GM21528 (cell line): ENCODE measurements around the gene RTN4R.
"Not testable (repeated sequence)": the region's sequence is repeated elsewhere in the genome, so short reads cannot be mapped to it uniquely, and the experiment has no call there.

Source experiments
- ATAC-seq: cut with Tn5 transposase; IDR thresholded peaks from one replicate; pipeline ENCODE4 v1.9.1; 2021; ENCODE audit warnings: mild to moderate bottlenecking, moderate library complexity; ENCODE audit not compliant: unreplicated experiment, low FRiP score

The RTN4R gene

GRCh38 chr22:20306646-20307447 lies 38.7 kb upstream of the RTN4R start:
- not testable (repeated sequence) for ATAC-seq

DNA sequence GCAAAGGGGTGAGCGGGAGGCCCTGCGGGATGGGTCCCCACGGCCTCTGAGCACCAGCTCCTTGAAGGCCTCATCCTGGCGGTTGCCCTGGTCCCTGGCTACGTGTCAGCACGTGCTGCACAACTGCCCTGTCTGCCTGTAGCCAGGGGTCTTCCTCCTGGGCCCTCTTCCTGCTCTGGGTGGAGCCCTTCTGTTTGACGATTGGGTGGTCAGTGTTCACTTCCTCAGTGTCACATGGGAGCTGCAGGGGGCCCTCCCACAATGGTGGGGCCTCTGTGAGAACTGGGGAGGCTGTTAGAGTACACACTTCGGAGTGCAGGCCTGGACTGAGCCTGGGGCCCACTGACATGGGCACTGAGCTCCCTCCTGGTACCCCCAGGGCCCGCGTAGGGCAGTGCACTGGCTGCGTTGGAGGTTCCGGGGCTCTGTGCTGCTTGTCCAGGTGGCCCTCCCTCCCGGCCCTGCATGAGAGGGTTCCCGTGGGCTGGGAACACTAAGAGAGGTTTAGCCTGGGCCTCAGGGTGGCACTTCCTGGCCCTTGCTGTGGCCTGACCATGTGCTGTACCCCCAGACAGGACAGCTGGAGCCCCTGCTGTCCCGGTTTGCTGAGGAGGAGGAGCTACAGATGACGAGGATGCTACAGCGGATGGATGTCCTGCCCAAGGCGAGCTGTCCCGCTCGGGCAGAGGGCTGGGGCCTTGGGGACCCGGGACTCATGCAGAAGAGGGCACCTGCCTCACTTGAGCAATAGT lies 38.0 kb upstream of the RTN4R start:
- ATAC-seq = no peak

- ATAC-seq = not testable (repeated sequence)
Observed at GRCh38 chr22:20305230-20305893, 37.2 kb upstream of the RTN4R start.

DNA sequence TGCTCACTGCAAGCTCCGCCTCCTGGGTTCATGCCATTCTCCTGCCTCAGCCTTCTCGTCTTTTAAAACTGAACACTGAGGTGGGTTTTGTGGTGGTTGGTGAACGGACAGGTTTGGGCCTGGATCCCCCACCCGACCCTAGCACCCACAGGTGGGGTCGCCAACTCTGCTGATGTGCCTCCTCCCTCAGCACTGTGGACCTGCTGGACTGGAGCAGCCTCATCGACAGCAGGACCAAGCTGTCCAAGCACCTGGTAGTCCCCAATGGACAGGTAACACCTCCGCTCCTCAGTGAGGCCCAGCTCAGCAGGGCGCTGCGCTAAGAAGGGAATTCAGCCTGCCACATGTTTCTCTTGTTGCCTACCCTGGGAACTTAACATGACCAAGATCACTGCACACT lies 36.5 kb upstream of the RTN4R start:
- ATAC-seq = no peak

DNA sequence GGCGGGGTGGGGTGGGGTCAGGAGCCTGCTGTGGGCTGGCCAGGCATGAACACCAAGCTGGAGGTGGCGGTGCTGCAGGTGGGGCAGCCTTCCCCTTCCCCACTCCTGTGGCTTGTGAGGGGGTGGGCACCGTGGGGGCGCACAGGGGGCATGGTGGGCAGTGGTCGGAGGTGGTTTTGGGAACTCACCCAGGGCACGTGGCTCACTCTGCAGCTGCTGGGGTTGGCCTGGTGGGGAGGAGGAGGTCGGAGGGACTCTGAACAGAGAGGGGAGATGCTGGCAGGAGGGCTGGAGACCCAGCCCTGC lies 35.1 kb upstream of the RTN4R start:
- ATAC-seq = not testable (repeated sequence)

DNA sequence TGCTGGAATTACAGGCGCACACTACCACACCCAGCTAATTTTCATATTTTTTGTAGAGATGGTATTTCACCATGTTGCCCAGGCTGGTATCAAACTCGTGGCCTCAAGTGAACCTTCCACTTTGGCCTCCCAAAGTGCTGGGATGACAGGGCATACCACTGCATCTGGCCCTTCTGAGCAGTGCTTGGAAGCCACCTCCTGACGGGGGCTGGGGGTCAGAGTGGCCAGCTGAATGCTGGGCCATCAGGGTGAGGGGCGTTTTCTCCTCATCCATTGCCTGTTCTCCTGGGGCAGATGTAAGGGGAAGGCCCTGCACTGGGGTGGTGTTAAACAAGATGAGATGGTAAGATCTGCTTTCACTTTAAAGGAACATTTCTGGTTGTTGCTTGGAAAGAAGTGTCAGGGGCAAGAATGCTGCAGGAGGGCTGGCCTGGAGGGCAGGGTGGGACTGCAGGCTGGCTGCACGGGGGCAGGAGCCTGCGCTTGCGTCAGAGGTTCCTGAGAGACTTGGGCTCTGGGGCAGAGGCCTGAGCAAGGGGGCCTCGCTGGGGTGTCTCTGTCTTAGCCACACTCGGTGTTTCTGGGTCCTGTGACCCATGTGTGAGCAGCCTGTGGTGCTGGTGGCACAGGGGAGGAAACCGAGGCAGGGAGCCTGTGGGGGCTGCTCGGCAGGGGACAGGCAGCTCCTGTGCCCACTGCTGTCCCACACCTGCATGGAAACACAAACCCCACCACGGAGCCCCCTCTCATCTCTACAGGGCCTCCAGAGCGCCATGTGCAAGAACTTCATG lies 34.5 kb upstream of the RTN4R start:
- no peak for ATAC-seq

DNA sequence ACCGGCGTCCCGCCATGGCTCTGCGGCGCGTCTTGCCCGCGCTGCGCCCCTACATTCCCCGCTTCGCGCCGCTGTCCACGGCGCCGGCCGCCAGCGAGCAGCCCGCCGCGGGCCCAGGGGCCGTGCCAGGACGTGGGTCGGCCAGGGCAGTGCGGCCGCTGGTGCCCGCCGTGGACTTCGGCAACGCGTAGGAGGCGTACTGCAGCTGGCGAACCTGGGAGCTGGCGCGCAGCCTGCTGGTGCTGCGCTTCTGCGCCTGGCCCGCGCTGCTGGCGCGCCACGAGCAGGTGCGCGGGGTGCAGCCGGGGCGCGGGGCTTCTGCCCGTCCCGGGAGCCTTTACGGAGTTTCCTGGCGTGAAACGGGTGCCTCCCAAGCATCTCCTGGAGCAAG lies 31.6 kb upstream of the RTN4R start:
- no peak for ATAC-seq

GRCh38 chr22:20298803-20299745 lies 31.0 kb upstream of the RTN4R start:
- ATAC-seq = no peak

GRCh38 chr22:20298110-20298802 lies 30.1 kb upstream of the RTN4R start:
- ATAC-seq = no peak

DNA sequence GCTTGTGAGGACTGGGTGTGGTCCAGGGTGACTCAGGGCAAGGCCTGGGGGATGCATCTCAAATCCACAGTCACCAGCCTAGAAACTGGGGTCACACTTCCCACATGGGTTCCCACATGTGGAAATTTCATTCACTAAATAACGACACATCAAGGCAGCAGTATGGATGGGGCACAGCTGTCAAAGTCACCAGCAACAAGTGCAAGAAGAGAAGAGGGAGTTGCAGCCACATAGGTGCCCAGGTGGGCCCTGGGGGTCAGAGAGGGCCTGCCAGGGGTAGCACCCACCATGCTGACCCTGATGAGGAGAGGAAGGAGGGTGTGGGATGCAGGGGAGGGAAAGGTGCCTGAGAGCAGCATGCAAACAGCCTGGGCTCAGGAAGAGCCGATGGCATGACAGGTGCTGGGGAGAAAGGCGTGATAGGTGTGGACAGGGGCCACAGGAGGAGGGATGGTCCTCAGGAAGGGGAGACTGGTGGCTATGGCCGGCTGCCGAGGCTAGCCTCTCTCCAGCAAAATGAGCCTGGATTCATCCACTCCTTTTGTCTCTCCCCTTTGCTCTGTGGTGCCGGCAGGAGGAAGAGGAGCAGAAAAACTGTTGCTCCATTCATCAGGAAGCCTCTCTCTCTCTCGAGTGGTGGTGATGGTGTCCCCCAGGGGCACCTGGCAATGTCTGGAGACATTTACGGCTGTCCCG lies 29.4 kb upstream of the RTN4R start:
- no peak for ATAC-seq

- no peak for ATAC-seq
Observed at GRCh38 chr22:20296598-20296997, 28.5 kb upstream of the RTN4R start.

- ATAC-seq = no peak
Observed at GRCh38 chr22:20295262-20296064, 27.3 kb upstream of the RTN4R start.

DNA sequence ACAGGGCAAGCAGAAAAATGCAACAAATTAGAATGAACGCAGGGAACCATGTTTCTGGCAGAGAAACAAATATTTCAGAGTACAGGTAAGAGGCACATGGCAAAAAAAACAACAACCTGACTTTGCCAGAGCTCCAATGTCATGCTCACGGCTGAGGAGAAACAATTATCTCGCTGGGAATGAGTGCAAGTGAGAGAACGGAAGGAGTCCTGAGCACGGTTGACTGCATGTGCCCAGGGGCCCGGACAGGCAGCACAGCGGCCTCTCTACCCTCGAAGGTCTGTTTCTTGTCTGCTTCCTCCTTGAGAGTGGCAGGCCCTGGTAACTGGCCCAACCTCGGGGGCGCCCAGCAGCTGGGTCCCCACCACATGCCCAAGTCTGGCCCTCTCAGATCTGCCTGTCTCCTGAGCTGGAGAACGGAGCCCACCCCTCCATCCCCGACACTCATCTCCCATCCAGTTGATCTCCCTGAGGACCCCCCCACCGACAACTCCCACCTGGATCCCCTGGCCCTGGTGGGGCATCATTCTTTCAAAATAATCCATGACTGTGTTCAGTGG lies 24.6 kb upstream of the RTN4R start:
- no peak for ATAC-seq

DNA sequence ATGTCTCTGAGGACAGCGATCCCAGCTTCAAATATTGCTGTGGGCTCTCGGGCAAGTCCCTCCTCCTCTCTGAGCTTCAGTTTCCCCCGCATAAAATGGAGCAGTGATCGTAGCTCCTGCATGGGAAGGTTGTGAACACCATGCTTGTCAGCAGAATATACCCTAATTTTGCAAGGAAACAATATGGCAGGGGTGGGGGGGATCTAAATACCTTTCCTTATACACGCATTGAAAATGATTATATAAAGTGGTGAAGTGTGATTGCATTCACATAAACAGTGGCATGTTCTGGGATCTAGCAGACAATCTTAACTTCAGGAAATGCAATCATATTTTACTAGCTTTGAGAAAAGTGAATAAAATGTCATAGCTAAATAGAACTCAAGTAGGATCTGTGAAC lies 24.0 kb upstream of the RTN4R start:
- no peak for ATAC-seq

DNA sequence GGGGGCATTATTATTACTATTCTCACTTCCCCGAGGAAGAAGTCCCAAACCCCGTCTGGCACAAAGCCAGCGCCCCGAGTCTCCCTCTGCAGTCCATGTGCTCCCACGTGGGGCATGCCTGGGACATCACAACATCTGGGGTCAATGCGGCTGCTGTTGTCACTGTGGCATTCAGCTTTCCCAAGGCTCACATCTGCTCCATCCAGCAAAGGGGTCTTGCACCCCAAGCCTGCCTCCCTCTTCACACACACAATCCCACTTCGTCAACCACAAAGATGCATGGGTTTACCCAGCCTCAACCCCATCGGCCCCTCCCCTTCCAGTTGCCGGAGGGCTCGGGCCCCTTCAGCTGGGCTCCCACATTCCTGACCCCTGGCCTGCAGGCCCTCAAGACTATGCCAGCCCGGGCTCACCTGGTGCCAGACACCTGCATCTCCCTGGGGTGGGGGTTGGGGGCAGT lies 23.5 kb upstream of the RTN4R start:
- no peak for ATAC-seq

- ATAC-seq = no peak
Observed at GRCh38 chr22:20291249-20291586, 23.1 kb upstream of the RTN4R start.

- no peak for ATAC-seq
Observed at GRCh38 chr22:20290578-20291248, 22.6 kb upstream of the RTN4R start.
